Astrocyte (in vitro differentiated cells and primary cell): ENCODE measurements around the gene ADCY3. TPM values are rescaled to one million over a fixed set of nuclear protein-coding genes. Genes with fewer than 3 reads are reported as not detected.

ENCODE experiments used
- DNase-seq: peaks from one replicate; pipeline ENCODE4 v3.0.0-alpha.2; 2010; ENCODE audit warnings: low read depth
- FAIRE-seq: peaks from 2 replicates; lab custom pipeline; 2011; peaks lifted over from hg19 to GRCh38; lab: Jason Lieb, UNC
- H2AFZ ChIP-seq: 2 replicates; pipeline ENCODE4 v1.6.0; 2012; ENCODE audit warnings: low read depth, low read length, inconsistent platforms
- H3K27ac ChIP-seq: 2 replicates; pipeline ENCODE4 v1.5.1; 2011; ENCODE audit warnings: low read depth, low read length, inconsistent platforms
- H3K27me3 ChIP-seq: 2 replicates; pipeline ENCODE4 v1.6.0; 2011; ENCODE audit warnings: low read length, inconsistent platforms; ENCODE audit not compliant: insufficient read depth
- H3K36me3 ChIP-seq: 2 replicates; pipeline ENCODE4 v1.5.1; 2011; ENCODE audit warnings: low read length, inconsistent platforms; ENCODE audit not compliant: insufficient read depth
- H3K4me1 ChIP-seq: 2 replicates; pipeline ENCODE4 v1.5.1; 2011; ENCODE audit warnings: low read length, inconsistent platforms; ENCODE audit not compliant: insufficient read depth
- H3K4me2 ChIP-seq: 2 replicates; pipeline ENCODE4 v1.6.0; 2012; ENCODE audit warnings: low read length, inconsistent platforms
- H3K4me3 ChIP-seq: 2 replicates; pipeline ENCODE4 v1.5.1; 2011; ENCODE audit warnings: low read depth, mild to moderate bottlenecking, low read length, inconsistent platforms; ENCODE audit not compliant: insufficient read depth
- H3K79me2 ChIP-seq: 2 replicates; pipeline ENCODE4 v1.6.0; 2012; ENCODE audit warnings: mild to moderate bottlenecking, low read length, inconsistent platforms; ENCODE audit not compliant: insufficient read depth
- H3K9ac ChIP-seq: 2 replicates; pipeline ENCODE4 v1.6.0; 2012; ENCODE audit warnings: mild to moderate bottlenecking, low read length, inconsistent platforms
- H3K9me3 ChIP-seq: 2 replicates; pipeline ENCODE4 v1.5.1; 2012; ENCODE audit warnings: low read depth, mild to moderate bottlenecking, low read length, inconsistent platforms; ENCODE audit not compliant: insufficient read depth
- H4K20me1 ChIP-seq: 2 replicates; pipeline ENCODE4 v1.6.0; 2012; ENCODE audit warnings: low read length, inconsistent platforms; ENCODE audit not compliant: insufficient read depth
- H3K27ac Mint-ChIP-seq: one replicate; pipeline ENCODE4 v1.8.0; 2021; ENCODE audit warnings: mild to moderate bottlenecking, mixed read lengths; ENCODE audit not compliant: unreplicated experiment
- H3K27me3 Mint-ChIP-seq: one replicate; pipeline ENCODE4 v1.8.0; 2021; ENCODE audit warnings: low read depth, mixed read lengths; ENCODE audit not compliant: unreplicated experiment
- H3K36me3 Mint-ChIP-seq: one replicate; pipeline ENCODE4 v1.8.0; 2021; ENCODE audit warnings: low read depth, mixed read lengths; ENCODE audit not compliant: unreplicated experiment
- H3K4me1 Mint-ChIP-seq: one replicate; pipeline ENCODE4 v1.8.0; 2021; ENCODE audit warnings: low read depth, mixed read lengths; ENCODE audit not compliant: unreplicated experiment
- H3K4me3 Mint-ChIP-seq: one replicate; pipeline ENCODE4 v1.8.0; 2021; ENCODE audit warnings: mild to moderate bottlenecking, moderate library complexity, mixed read lengths; ENCODE audit not compliant: unreplicated experiment
- H3K9me3 Mint-ChIP-seq: one replicate; pipeline ENCODE4 v1.8.0; 2021; ENCODE audit warnings: mild to moderate bottlenecking, mixed read lengths; ENCODE audit not compliant: unreplicated experiment
- CTCF ChIP-seq: IDR thresholded peaks from 2 replicates; pipeline ENCODE4 v1.5.1; 2011; ENCODE audit warnings: low read depth, mild to moderate bottlenecking, inconsistent platforms, low read length, moderate library complexity; ENCODE audit not compliant: insufficient read depth
- EZH2 ChIP-seq: IDR thresholded peaks from 2 replicates; pipeline ENCODE4 v1.6.1; 2012; ENCODE audit warnings: mild to moderate bottlenecking, low read length, inconsistent platforms; ENCODE audit not compliant: insufficient read depth
- total RNA-seq: library from RNA; stranded (reverse); gene quantifications from 2 replicates; pipeline ENCODE4 v1.2.1, GENCODE V29; 2021

ADCY3 gene
- total RNA-seq, 1 donor from 2014 or later, result 12.5 TPM

GRCh38 chr2:24915796-24916195, 4.2 kb downstream of the ADCY3 start:
- Histone ChIP-seq H3K36me3 (no peaks in the 10 kb centered on the region), H3K4me2 (no peak overlapping the region), H3K4me1 (peaks cover 11% of the 10 kb centered on the region), H4K20me1 (peaks cover 31% of the 10 kb centered on the region), H3K9ac (no peak overlapping the region), H3K4me3 (no peak overlapping the region), H3K27me3 (no peaks in the 10 kb centered on the region), H2AFZ (no peak overlapping the region), H3K9me3 (no peaks in the 10 kb centered on the region), H3K27ac (no peak overlapping the region), H3K79me2 (peaks cover 8% of the 10 kb centered on the region)
- Mint-ChIP-seq H3K36me3 (peaks cover 2% of the 10 kb centered on the region), H3K27ac (no peak overlapping the region), H3K4me1 (peaks cover 5% of the 10 kb centered on the region), H3K27me3 (peaks cover 1% of the 10 kb centered on the region), H3K9me3 (peaks cover 2% of the 10 kb centered on the region), H3K4me3 (no peak overlapping the region)
- TF ChIP-seq EZH2 (no peak), CTCF (no peak)
- no peak for DNase-seq
- FAIRE-seq, result no peak

- Histone ChIP-seq H3K27ac (no peak overlapping the region), H3K4me3 (no peak overlapping the region), H3K9ac (no peak overlapping the region), H2AFZ (no peak overlapping the region), H3K4me1 (peaks cover 11% of the 10 kb centered on the region), H3K9me3 (no peaks in the 10 kb centered on the region), H3K79me2 (peaks cover 8% of the 10 kb centered on the region), H4K20me1 (peaks cover 31% of the 10 kb centered on the region), H3K4me2 (no peak overlapping the region), H3K36me3 (no peaks in the 10 kb centered on the region), H3K27me3 (no peaks in the 10 kb centered on the region)
- Mint-ChIP-seq H3K4me3 (no peak overlapping the region), H3K9me3 (peaks cover 2% of the 10 kb centered on the region), H3K27me3 (no peaks in the 10 kb centered on the region), H3K36me3 (peaks cover 2% of the 10 kb centered on the region), H3K27ac (no peak overlapping the region), H3K4me1 (peaks cover 5% of the 10 kb centered on the region)
- TF ChIP-seq CTCF, result no peak
- no peak for TF ChIP-seq EZH2
- DNase-seq, result no peak
- FAIRE-seq, result no peak
Measured at GRCh38 chr2:24915175-24915574, 4.9 kb downstream of the ADCY3 start.

- Histone ChIP-seq H3K9ac (no peak overlapping the region), H3K79me2 (peaks cover 8% of the 10 kb centered on the region), H3K4me1 (peaks cover 11% of the 10 kb centered on the region), H3K4me3 (no peak overlapping the region), H3K27me3 (no peaks in the 10 kb centered on the region), H3K4me2 (no peak overlapping the region), H2AFZ (no peak overlapping the region), H4K20me1 (peaks cover 31% of the 10 kb centered on the region), H3K27ac (no peak overlapping the region), H3K36me3 (no peaks in the 10 kb centered on the region), H3K9me3 (no peaks in the 10 kb centered on the region)
- no peak for FAIRE-seq
- Mint-ChIP-seq H3K9me3 (peaks cover 2% of the 10 kb centered on the region), H3K4me3 (no peak overlapping the region), H3K4me1 (peaks cover 5% of the 10 kb centered on the region), H3K27me3 (no peaks in the 10 kb centered on the region), H3K27ac (no peak overlapping the region), H3K36me3 (peaks cover 5% of the 10 kb centered on the region)
- no peak for DNase-seq
- TF ChIP-seq EZH2 (no peak), CTCF (no peak)
Measured at GRCh38 chr2:24914713-24915112, 5.3 kb downstream of the ADCY3 start.
